ENCODE results near the gene CT47C1.
"Not testable (repeated sequence)": the region's sequence is repeated elsewhere in the genome, so short reads cannot be mapped to it uniquely, and the experiment has no call there.

CT47C1 gene

GRCh38 chrX:119072744-119073143 is at the start of gene CT47C1:
Gene CT47C1 (plus strand): TSS chrX:119072993. CDS start chrX:119073226, 233 bp downstream.
- DNase-seq (ENCODE audit: low spot score), result no peak

GRCh38 chrX:119025900-119026299 is 46.9 kb upstream of the CT47C1 start:
- H3K27me3 Mint-ChIP-seq (ENCODE audit: low read depth), result no peaks in the 10 kb centered on the region
- DNase-seq (ENCODE audit: low spot score), result no peak
- H3K4me3 Mint-ChIP-seq, result no peak overlapping the region
- no peak overlapping the region for H3K27ac Mint-ChIP-seq
- H3K36me3 Mint-ChIP-seq (ENCODE audit: low read depth), result no peaks in the 10 kb centered on the region
- H3K9me3 Mint-ChIP-seq, result no peaks in the 10 kb centered on the region
- no peaks in the 10 kb centered on the region for H3K4me1 Mint-ChIP-seq (ENCODE audit: low read depth)

More at GRCh38 chrX:119072744-119073143, at the start of gene CT47C1:
- Mint-ChIP-seq H3K9me3 (no peaks in the 10 kb centered on the region), H3K4me3 (no peak within 1 kb of the TSS), H3K4me1 (ENCODE audit: low read depth) (no peaks in the 10 kb centered on the region), H3K27me3 (ENCODE audit: low read depth) (peaks cover 5% of the 10 kb centered on the region), H3K36me3 (ENCODE audit: low read depth) (no peaks in the 10 kb centered on the region), H3K27ac (no peak within 1 kb of the TSS)

GRCh38 chrX:119026344-119026743 is 46.4 kb upstream of the CT47C1 start:
- not testable (repeated sequence) for DNase-seq (ENCODE audit: low spot score); H3K9me3 Mint-ChIP-seq; H3K27ac Mint-ChIP-seq; H3K4me3 Mint-ChIP-seq; H3K27me3 Mint-ChIP-seq (ENCODE audit: low read depth); H3K36me3 Mint-ChIP-seq (ENCODE audit: low read depth); H3K4me1 Mint-ChIP-seq (ENCODE audit: low read depth)

- DNase-seq (ENCODE audit: low spot score); H3K27ac Mint-ChIP-seq; H3K27me3 Mint-ChIP-seq (ENCODE audit: low read depth); H3K36me3 Mint-ChIP-seq (ENCODE audit: low read depth); H3K4me1 Mint-ChIP-seq (ENCODE audit: low read depth); H3K9me3 Mint-ChIP-seq; H3K4me3 Mint-ChIP-seq: not testable (repeated sequence)
These were observed 44.6 kb upstream of the CT47C1 start for GRCh38 chrX:119027960-119028732.

- H3K27me3 Mint-ChIP-seq (ENCODE audit: low read depth), result no peaks in the 10 kb centered on the region
- no peak overlapping the region for H3K4me3 Mint-ChIP-seq
- no peaks in the 10 kb centered on the region for H3K4me1 Mint-ChIP-seq (ENCODE audit: low read depth)
- DNase-seq (ENCODE audit: low spot score), result no peak
- H3K9me3 Mint-ChIP-seq, result no peaks in the 10 kb centered on the region
- no peak overlapping the region for H3K27ac Mint-ChIP-seq
- no peaks in the 10 kb centered on the region for H3K36me3 Mint-ChIP-seq (ENCODE audit: low read depth)
These were observed 44.0 kb upstream of the CT47C1 start for GRCh38 chrX:119028733-119029330.

- H3K9me3 Mint-ChIP-seq; H3K27ac Mint-ChIP-seq; H3K4me1 Mint-ChIP-seq (ENCODE audit: low read depth); H3K27me3 Mint-ChIP-seq (ENCODE audit: low read depth); H3K4me3 Mint-ChIP-seq; DNase-seq (ENCODE audit: low spot score); H3K36me3 Mint-ChIP-seq (ENCODE audit: low read depth): not testable (repeated sequence)
These were observed 43.1 kb upstream of the CT47C1 start for GRCh38 chrX:119029656-119030055.

GRCh38 chrX:119030990-119031389 is 41.8 kb upstream of the CT47C1 start:
- no peaks in the 10 kb centered on the region for H3K36me3 Mint-ChIP-seq (ENCODE audit: low read depth)
- H3K9me3 Mint-ChIP-seq, result no peaks in the 10 kb centered on the region
- no peak overlapping the region for H3K4me3 Mint-ChIP-seq
- H3K27me3 Mint-ChIP-seq (ENCODE audit: low read depth), result no peaks in the 10 kb centered on the region
- H3K27ac Mint-ChIP-seq, result no peak overlapping the region
- no peak for DNase-seq (ENCODE audit: low spot score)
- no peaks in the 10 kb centered on the region for H3K4me1 Mint-ChIP-seq (ENCODE audit: low read depth)

GRCh38 chrX:119036107-119037029 is 36.4 kb upstream of the CT47C1 start:
- Mint-ChIP-seq H3K9me3 (no peaks in the 10 kb centered on the region), H3K4me3 (no peak overlapping the region), H3K36me3 (ENCODE audit: low read depth) (no peaks in the 10 kb centered on the region), H3K27ac (no peak overlapping the region), H3K27me3 (ENCODE audit: low read depth) (no peaks in the 10 kb centered on the region), H3K4me1 (ENCODE audit: low read depth) (no peaks in the 10 kb centered on the region)
- DNase-seq (ENCODE audit: low spot score), result no peak

- Mint-ChIP-seq H3K4me3 (no peak overlapping the region), H3K4me1 (ENCODE audit: low read depth) (no peaks in the 10 kb centered on the region), H3K9me3 (no peaks in the 10 kb centered on the region), H3K27me3 (ENCODE audit: low read depth) (no peaks in the 10 kb centered on the region), H3K27ac (no peak overlapping the region), H3K36me3 (ENCODE audit: low read depth) (no peaks in the 10 kb centered on the region)
- no peak for DNase-seq (ENCODE audit: low spot score)
These were observed 32.4 kb upstream of the CT47C1 start for GRCh38 chrX:119040432-119040831.

- Mint-ChIP-seq H3K9me3 (no peaks in the 10 kb centered on the region), H3K27me3 (ENCODE audit: low read depth) (no peaks in the 10 kb centered on the region)
These were observed 31.6 kb upstream of the CT47C1 start for GRCh38 chrX:119041175-119041574.

GRCh38 chrX:119042040-119042439 is 30.8 kb upstream of the CT47C1 start:
- Mint-ChIP-seq H3K27ac (no peak overlapping the region), H3K9me3 (no peaks in the 10 kb centered on the region), H3K36me3 (ENCODE audit: low read depth) (no peaks in the 10 kb centered on the region), H3K4me3 (no peak overlapping the region), H3K4me1 (ENCODE audit: low read depth) (no peaks in the 10 kb centered on the region), H3K27me3 (ENCODE audit: low read depth) (no peaks in the 10 kb centered on the region)
- no peak for DNase-seq (ENCODE audit: low spot score)

More at GRCh38 chrX:119041175-119041574, 31.6 kb upstream of the CT47C1 start:
- H3K36me3 Mint-ChIP-seq (ENCODE audit: low read depth), result no peaks in the 10 kb centered on the region
- no peak for DNase-seq (ENCODE audit: low spot score)
- no peak overlapping the region for H3K27ac Mint-ChIP-seq
- no peaks in the 10 kb centered on the region for H3K4me1 Mint-ChIP-seq (ENCODE audit: low read depth)
- H3K4me3 Mint-ChIP-seq, result no peak overlapping the region

- Mint-ChIP-seq H3K36me3 (ENCODE audit: low read depth) (no peaks in the 10 kb centered on the region), H3K9me3 (no peaks in the 10 kb centered on the region), H3K4me1 (ENCODE audit: low read depth) (no peaks in the 10 kb centered on the region), H3K27me3 (ENCODE audit: low read depth) (no peaks in the 10 kb centered on the region), H3K27ac (no peak overlapping the region), H3K4me3 (no peak overlapping the region)
- no peak for DNase-seq (ENCODE audit: low spot score)
These were observed 29.8 kb upstream of the CT47C1 start for GRCh38 chrX:119042996-119043395.

- Mint-ChIP-seq H3K27me3 (ENCODE audit: low read depth) (no peaks in the 10 kb centered on the region), H3K4me3 (no peak overlapping the region), H3K36me3 (ENCODE audit: low read depth) (no peaks in the 10 kb centered on the region), H3K9me3 (no peaks in the 10 kb centered on the region), H3K4me1 (ENCODE audit: low read depth) (no peaks in the 10 kb centered on the region), H3K27ac (no peak overlapping the region)
- DNase-seq (ENCODE audit: low spot score), result no peak
These were observed 26.9 kb upstream of the CT47C1 start for GRCh38 chrX:119045884-119046283.

GRCh38 chrX:119055687-119056086 is 17.1 kb upstream of the CT47C1 start:
- Mint-ChIP-seq H3K27me3 (ENCODE audit: low read depth) (peaks cover 6% of the 10 kb centered on the region), H3K4me1 (ENCODE audit: low read depth) (no peaks in the 10 kb centered on the region), H3K27ac (no peak overlapping the region), H3K36me3 (ENCODE audit: low read depth) (no peaks in the 10 kb centered on the region), H3K9me3 (no peaks in the 10 kb centered on the region), H3K4me3 (no peak overlapping the region)
- DNase-seq (ENCODE audit: low spot score), result no peak

Measured in T-helper 2 cell treated with Interferon-gamma antibody and Interleukin-4, amounts not matched to agents 5 μg/mL and 100 μg/mL, for 36 hours (primary cell).